G401.6 (cell line): ENCODE results near the gene ARVCF.

Source experiments
- FAIRE-seq: peaks from 2 replicates; lab custom pipeline; 2012; peaks lifted over from hg19 to GRCh38; lab: Jason Lieb, UNC

ARVCF gene

GRCh38 chr22:19998991-19999820 is 17.4 kb downstream of the ARVCF start:
- FAIRE-seq = no peak

DNA sequence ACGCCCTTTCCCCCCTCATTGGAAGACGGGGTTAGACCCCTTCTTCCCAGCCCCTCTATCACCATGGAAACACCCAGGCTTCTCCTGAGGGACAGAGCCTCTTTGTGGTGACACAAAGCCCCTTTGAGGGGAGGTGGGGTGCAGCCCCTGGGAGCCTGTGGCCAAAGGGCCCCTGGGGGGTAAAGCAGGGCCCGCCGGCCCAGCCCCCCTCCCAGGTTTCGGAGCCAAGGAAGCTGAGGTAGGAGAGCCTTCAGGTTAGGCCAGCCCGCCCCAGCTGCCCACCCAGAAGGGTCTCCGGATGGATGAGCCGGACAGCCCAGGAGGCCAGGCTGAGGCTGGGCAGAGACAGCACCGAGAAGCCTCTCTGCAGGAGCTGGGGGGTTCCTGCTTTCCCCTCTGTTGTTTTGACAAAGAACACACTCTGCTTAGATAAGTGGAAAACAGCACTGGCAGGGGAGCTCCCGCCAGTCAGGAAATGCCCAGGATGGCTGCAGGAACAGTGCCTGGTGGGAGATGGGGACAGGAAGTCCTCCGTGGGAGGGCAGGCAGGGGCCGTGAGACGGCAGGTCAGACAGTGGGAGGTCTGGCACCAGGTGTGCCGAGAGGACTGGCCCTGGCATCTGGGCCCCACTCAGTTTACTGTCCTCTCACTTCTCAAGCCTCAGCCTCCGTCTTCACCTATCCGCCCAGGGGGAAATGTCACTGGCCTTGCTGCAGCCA is 18.2 kb downstream of the ARVCF start:
- FAIRE-seq = no peak

GRCh38 chr22:19997561-19998231 is 18.9 kb downstream of the ARVCF start:
- FAIRE-seq = no peak

DNA sequence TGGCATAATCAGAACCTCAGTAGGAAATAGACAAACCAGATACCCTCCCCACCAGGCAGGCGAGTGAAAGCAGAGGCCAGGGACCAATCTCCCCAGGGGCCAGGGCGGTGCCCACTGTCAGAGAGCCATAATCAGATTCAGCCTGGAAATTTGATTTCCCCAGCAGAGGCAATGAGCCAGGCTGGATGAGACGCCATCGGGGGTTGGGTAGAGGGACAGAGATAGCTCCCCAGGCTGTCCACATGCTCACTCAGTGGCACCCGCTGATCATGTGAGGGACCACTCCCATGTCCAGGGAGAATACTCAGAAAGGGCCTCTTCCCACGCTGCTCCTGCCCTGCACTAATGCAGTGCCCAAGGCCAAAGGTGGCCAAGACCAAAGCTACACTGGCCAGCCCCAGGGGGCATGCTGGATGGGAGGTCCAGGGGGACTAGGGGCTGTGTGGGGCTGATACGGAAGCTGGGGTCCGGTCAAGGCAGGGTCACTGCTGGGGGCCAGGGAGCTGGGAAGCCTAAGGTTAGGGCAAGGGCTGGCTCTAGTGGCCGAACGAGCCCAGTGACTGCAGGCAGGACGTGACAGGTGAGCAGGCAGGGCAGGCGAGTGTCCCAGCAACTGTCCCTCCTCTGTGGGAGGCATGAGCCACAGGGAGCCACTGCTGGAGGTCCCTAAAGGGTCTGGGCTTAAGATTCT is 19.8 kb downstream of the ARVCF start:
- FAIRE-seq = no peak

GRCh38 chr22:19995611-19996339 is 20.8 kb downstream of the ARVCF start:
- FAIRE-seq = no peak

- FAIRE-seq = no peak
Observed at GRCh38 chr22:19994851-19995610, 21.6 kb downstream of the ARVCF start.

- no peak for FAIRE-seq
Observed at GRCh38 chr22:19993926-19994325, 22.7 kb downstream of the ARVCF start.

DNA sequence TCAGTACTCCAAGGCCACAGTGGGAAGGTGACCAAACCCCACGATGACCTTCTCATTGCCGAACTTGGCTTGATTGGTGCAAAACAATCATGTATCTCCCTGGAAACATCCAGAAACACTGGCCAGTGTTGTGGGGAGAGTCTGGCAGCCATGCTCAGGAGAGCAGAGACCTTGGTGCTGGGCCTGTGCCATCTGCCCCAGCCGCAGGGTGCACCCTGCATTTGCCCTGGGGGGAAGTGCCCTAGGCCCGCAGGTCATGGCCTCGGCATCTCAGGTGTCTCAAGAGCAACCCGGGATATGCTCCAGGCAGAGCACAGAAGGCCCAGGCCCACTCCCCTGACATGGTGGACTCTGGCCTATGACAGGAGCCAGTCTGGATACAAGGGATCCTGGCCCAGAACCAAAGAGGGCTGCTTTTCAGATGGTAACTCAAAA is 23.7 kb downstream of the ARVCF start:
- no peak for FAIRE-seq

GRCh38 chr22:19992481-19992911 is 24.1 kb downstream of the ARVCF start:
- FAIRE-seq = no peak

DNA sequence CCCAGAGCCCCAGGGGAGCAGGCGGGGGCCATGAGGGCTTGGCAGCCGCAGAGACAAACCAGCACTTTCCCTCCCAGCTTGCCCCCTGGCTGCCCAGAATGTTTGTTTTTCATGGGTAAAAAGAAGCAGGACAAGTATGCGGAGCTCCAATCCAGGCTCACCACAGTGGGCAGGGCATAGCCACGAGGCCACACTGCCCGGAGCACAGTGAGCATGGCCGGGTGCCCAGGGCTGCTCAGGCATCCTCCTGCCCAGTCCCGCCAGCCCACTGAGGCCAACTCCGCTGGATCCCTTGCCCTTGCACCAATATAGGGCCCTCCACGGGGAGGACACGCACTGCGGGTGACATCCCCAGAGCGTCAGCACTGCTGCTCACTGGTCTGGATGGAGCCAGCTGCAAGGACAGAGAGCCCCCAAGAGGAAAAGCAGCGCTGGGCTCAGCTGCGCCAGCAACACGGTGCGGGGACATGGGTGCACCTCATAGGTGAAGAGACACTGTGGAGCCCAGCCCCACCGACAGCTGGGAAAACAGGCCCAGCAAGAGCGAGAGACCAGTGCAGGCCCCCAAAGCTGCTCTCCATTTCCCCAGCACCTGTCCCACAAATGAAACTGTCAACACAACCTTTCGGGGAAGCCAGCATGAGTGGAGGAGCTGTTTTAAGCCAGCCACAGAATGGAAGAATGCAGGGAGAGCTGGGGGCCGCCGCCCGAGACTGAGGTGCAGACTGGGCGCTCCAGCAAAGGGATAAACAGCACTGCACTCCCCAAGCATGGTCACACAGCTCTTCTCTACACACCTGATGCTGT is 24.8 kb downstream of the ARVCF start:
- no peak for FAIRE-seq

DNA sequence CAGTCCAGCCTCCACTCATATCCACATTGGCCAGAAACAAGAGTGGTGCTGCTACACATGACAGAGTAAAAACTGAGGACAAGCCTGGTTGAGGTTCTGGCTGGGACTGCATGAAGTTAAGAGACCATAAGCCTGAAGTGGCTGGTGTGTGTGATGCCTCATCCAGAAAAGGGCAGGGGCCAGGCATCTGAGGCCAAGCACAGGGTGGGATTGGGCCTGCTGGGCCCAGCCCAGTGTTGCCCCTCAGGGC is 25.3 kb downstream of the ARVCF start:
- FAIRE-seq = no peak

DNA sequence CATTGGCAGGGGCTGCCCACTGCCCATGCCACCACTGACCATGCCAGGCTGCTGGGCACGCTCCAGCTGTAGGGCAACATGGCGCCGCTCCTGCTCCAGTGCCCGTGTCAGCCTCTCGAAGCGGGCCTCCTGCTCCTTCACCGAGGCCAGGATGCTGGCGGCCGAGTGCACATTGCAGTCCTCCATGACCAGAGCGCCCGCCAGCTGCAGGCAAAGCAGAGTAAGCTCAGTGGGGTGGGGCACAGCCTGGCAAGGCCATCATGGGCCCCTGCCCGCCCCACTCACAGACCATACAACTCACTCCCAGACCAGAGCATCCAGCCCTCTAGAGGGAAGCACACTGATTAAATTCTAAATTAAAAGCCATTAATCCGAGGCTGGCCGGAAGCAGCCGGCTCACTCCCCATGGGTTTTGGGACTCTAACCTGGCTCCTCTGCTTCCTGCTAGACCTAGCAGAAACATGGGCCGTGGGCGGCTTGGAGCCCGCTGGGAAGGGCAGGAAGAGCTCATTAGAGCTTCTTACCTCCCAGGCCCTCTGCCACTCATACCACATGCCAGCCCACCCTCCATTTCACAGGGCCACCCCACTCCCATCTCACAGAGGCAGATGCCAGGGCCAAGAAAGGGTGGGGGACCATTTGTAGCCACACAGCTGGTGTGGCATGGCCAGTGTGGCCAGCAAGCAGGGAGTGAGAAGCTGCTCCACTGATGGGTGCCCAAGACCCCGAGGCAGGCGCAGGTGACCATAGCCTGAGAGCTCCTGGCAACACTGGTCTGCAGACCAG is 25.8 kb downstream of the ARVCF start:
- no peak for FAIRE-seq

- FAIRE-seq = no peak
Observed at GRCh38 chr22:19990188-19990587, 26.4 kb downstream of the ARVCF start.

- no peak for FAIRE-seq
Observed at GRCh38 chr22:19989725-19990067, 26.9 kb downstream of the ARVCF start.

DNA sequence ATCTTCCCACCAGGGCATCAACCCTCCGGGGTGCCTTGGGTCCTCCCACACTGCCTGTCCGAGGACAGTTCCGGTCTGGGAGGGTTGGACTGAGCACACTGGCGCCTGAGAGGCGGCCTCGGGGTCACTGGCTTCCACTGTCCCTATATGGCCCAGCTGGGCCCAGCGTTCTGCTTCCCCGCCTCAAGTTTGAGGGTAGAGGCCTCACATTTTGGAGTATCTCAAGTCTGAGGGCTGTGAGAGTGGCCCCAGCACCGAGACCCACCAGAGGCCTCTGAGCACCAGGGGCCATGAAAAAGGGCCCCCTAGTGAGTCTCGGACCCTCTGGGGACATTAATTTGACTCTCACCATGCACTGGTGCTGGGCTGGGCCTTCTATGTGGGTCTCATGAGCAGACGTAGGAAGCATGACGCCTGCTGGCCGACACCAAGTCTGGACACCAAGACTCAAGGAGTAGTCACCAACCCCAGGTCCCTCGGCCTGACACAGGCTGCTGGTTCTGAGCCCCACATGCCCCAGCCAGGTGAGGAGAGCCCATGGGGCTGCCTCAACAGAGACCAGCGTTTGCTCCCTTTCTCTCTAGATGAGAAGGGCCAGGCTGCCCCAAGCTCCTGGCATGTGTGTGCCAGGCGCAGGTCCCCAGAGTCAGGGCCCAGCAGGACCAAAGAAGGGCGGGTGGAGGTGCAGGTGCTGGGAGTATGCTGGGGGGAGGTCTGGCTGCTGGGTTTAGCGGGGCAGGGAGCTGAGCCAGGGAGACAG is 27.5 kb downstream of the ARVCF start:
- no peak for FAIRE-seq

- FAIRE-seq = no peak
Observed at GRCh38 chr22:19988331-19988808, 28.3 kb downstream of the ARVCF start.

DNA sequence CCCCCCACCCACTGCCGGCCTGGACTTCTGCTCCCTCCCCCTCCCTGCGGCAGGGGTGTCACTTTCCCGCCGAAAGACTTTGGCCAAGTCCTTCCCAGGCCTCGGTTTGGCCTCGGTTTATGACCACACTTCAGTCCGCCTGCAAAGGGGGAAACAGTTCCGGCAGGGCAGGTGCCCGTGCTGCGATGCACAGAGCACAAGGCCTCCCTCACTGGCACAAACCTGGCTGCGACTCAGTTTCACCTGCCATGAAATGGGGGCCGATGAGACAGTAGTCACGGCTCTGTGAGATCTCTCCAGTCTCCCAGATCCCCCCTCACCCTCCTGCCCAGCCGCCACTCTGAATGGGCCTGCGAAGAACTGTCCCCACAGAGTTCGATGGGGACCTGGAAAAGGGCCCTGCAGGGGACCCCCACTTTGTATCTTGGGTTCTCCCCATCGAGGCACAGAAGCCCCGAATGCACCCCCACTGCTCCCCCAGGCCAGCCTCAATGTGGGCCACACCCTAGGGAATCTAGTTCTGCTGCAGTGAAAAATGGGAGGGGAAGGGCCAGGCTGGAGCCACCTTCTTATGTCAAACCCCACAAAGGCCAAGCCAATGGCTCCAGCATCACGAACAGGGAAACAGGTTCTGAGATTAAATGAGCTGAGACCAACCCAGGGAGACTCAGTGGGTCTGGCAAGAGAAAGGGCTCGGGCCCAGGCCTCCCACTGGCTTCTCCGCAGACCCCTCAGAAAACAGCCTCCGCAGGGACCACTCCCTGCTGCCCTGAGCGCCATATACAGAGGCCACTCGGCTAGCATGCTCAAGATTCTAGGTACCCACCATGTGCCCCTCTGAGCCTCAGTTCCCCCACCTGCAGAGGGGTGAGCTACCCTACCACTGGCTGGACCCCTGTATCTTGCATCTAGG is 29.0 kb downstream of the ARVCF start:
- FAIRE-seq = no peak
